Spinal cord (tissue), 10 donors: ENCODE results near the gene FAM110D. TPM values are rescaled to one million over a fixed set of nuclear protein-coding genes. Genes with fewer than 3 reads are reported as not detected.
A peak's percentile ranks its signal among the peaks of the same experiment; 100 is the strongest.

Source experiments
- DNase-seq, 6 donors: peaks; one replicate each; pipeline versions ENCODE4 v3.0.0 to v3.0.0-alpha.2; 2013 to 2015; ENCODE audit warnings: low spot score in 6 of 6, low read depth in 4 of 6
- H3K27ac ChIP-seq: one replicate; pipeline ENCODE4 v1.5.1; 2013; ENCODE audit warnings: low read depth, low read length, control low read depth
- H3K27me3 ChIP-seq: one replicate; pipeline ENCODE4 v1.6.1; 2013; ENCODE audit warnings: low read length; ENCODE audit not compliant: control insufficient read depth, insufficient read depth
- H3K36me3 ChIP-seq: one replicate; pipeline ENCODE4 v1.6.1; 2013; ENCODE audit warnings: low read length; ENCODE audit not compliant: control insufficient read depth, insufficient read depth
- H3K4me1 ChIP-seq: one replicate; pipeline ENCODE4 v1.6.1; 2013; ENCODE audit warnings: low read length; ENCODE audit not compliant: control insufficient read depth, insufficient read depth
- H3K4me3 ChIP-seq: one replicate; pipeline ENCODE4 v1.5.1; 2013; ENCODE audit warnings: low read depth, low read length, control low read depth
- H3K9me3 ChIP-seq: one replicate; pipeline ENCODE4 v1.6.1; 2013; ENCODE audit warnings: low read length; ENCODE audit not compliant: control insufficient read depth, insufficient read depth
- WGBS: methylation state at CpG from one replicate; pipeline ENCODE4 v1.1.5; 2013; ENCODE audit warnings: missing lambda C conversion rate; ENCODE audit not compliant: insufficient coverage; 5-methylcytosine and 5-hydroxymethylcytosine counted together
- polyA plus RNA-seq, 2 donors: library from polyadenylated mRNA; unstranded; fragments of 120-200 nt; gene quantifications; one replicate each; pipeline ENCODE4 v1.2.1, GENCODE V29; 2013; ENCODE audit not compliant: insufficient read length in 2 of 2
- total RNA-seq, 2 donors: library from RNA; depleted of rRNA in 1 of 2; stranded (reverse); fragments of 120-200 nt in 1 of 2; fragments of >200 nt in 1 of 2; gene quantifications; one replicate each; pipeline versions ENCODE4 v1.2.3 to v1.2.4, GENCODE V29; 2013 to 2014
- donor health status: healthy.

FAM110D gene
- total and polyA plus RNA-seq, 4 donors: 0.10 to 1.8 (median 1.5) TPM

DNA sequence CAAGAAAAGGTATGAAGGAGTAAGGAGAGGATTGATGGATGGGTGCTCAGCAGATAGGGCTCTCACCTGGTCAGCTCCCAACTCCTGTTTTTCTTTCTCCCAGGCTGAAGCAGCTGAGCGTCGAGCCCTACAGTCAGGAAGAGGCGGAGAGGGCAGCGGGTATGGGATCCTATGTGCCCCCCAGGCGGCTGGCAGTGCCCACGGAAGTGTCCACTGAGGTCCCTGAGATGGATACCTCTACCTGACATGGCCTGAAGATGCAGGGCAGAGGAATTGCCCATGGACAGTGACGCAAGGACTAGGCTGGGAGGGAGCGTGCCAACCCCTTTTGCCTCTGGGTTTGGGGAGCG lies 11.6 kb downstream of the FAM110D start:
- Histone ChIP-seq H3K4me3 (peak overlapping the region; percentile 80), H3K27ac (no peak overlapping the region), H3K4me1 (peaks cover 37% of the 10 kb centered on the region), H3K27me3 (no peaks in the 10 kb centered on the region), H3K36me3 (peaks cover 14% of the 10 kb centered on the region), H3K9me3 (no peaks in the 10 kb centered on the region)
- DNase-seq: no peak
- WGBS: 74% methylated on average over 9 of the region's 9 CpGs

DNA sequence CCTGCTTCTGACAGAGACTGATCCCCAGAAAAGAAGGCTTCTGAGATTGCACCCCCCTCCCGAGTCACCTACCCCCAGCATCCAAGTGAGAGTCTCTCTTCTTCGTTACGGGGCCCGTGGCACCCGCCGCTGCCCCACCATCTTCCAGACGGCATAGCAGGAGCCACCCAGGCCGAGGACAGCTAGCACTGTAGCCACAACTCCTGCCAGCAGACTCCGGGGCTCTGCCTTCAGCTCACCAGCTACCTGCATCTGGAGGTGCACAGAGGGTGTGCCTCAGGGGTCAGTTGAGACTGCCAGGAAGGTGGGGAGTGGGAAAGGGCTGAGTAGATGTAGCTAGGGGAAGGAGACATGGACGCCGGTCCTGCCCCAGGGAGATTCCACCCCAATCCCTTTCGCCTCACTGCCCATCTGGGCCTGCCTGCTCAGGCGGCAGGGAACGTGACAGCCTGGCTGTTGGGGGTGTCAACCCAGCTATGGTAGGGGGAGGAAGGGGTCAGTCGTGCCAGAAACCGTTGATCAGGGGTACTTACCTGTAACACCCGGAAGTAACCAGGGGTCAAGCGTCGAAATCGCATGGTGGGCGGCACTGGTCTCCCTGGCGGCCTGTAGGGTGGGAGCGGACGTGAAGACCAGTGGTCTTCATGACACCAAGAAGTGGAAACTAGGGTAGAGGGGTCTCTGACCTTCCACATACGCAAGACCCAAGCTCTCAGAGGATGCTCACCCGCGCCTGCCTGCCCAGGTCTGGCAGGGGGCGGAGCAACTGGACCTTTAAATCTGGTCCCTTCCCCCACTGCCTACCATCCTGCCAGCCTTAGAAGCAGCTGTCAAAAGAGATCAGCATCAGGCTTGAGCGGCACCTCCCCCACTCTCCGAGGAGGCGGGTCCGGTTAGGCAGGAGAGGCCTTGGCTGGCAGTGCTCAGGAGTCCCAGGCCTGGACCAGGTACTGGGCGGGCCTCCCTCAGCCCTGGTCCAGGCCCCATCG lies 12.5 kb downstream of the FAM110D start, which contains the start of gene ZNF593OS:
TSS of gene ZNF593OS (minus strand) at position 749 of the 989 bp plus-strand sequence. CDS start at position 578, 171 bp downstream.
- H3K9me3 ChIP-seq: no peaks in the 10 kb centered on the region
- peaks cover 37% of the 10 kb centered on the region for H3K4me1 ChIP-seq
- H3K27ac ChIP-seq: no peak within 1 kb of the TSS
- H3K36me3 ChIP-seq: peaks cover 14% of the 10 kb centered on the region
- 90% methylated on average over 28 of the region's 34 CpGs for WGBS
- no peak for DNase-seq
- no peaks in the 10 kb centered on the region for H3K27me3 ChIP-seq
- H3K4me3 ChIP-seq: no peak within 1 kb of the TSS

DNA sequence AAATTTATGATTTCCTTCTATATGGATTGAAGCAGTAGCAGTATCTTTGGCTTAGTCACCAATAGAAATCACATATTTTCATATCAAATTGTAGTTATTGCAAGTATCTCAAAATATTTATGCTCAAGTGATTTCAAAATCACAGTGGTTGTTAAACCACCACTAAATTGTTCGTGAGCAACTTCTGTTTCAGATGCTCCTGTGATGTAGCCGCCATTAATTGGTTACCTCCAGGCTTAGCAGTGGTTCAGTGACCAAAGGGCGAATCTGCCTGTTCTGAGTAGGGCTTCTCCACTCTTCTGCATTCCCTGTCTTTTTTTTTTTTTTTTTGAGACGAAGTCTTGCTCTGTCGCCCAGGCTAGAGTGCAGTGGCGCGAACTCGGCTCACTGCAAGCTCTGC lies 16.5 kb downstream of the FAM110D start:
- Histone ChIP-seq H3K27ac (no peak overlapping the region), H3K9me3 (no peaks in the 10 kb centered on the region), H3K36me3 (peaks cover 25% of the 10 kb centered on the region), H3K27me3 (no peaks in the 10 kb centered on the region), H3K4me1 (peaks cover 15% of the 10 kb centered on the region), H3K4me3 (no peak overlapping the region)
- 80% methylated on average over 2 of the region's 8 CpGs for WGBS
- no peak for DNase-seq

DNA sequence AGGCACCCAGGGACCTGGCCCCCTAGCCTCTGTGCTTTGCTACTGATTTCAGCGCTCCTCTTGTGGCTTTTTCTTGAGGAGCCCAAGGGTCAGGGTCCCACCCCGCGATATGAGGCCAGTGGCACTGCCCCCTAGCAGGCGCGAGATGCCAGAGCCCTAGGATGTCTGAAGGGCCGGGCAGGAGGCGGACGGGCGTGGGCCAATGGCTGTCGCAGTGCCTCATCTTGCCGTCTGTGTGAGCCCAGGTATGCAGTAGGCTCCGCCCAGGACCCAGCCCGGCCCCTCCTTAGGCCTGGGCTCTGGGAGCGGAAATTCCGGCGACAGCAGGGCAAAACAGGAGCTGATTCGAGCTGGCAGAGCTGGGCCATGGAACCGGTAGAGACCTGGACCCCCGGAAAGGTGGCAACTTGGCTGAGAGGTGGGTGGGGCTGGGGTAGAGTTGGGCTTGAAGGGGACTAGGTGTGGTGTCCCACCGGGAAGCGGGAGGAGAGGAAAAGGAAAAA lies 18.4 kb downstream of the FAM110D start, which contains the start of gene CNKSR1:
TSS of gene CNKSR1 (plus strand) at position 310 of the 503 bp plus-strand sequence. CDS start at position 367, 57 bp downstream.
- no peak for DNase-seq
- H3K9me3 ChIP-seq: no peaks in the 10 kb centered on the region
- peaks cover 21% of the 10 kb centered on the region for H3K36me3 ChIP-seq
- H3K4me1 ChIP-seq: no peaks in the 10 kb centered on the region
- no peak within 1 kb of the TSS for H3K4me3 ChIP-seq
- WGBS: 41% methylated on average over 21 of the region's 21 CpGs
- no peaks in the 10 kb centered on the region for H3K27me3 ChIP-seq
- H3K27ac ChIP-seq: no peak within 1 kb of the TSS

DNA sequence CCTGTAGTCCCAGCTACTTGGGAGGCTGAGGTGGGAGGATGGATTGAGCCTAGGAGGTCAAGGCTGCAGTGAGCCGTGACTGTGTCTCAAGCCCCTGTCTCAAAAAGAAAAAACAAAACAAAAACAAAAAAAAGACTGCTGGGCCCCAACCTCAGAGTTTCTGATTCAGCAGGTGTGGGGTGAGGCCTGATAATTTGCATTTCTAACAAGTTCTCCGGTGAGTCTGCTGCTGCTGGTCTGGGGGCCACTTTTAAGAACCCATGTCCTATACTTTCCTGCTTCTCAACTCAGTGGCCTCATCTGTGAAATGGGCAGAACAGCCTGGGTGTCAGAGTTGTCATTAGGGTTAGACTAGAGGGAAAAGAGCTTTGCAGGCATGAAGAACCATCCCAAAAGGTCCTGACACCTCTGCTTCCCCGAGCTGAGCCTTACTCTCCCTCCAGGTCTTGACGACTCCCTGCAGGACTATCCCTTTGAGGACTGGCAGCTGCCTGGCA lies 21.2 kb downstream of the FAM110D start:
- Histone ChIP-seq H3K27me3 (no peaks in the 10 kb centered on the region), H3K4me3 (no peak overlapping the region), H3K36me3 (peaks cover 45% of the 10 kb centered on the region), H3K9me3 (no peaks in the 10 kb centered on the region), H3K27ac (no peak overlapping the region), H3K4me1 (no peaks in the 10 kb centered on the region)
- 84% methylated on average over 3 of the region's 4 CpGs for WGBS
- no peak for DNase-seq

GRCh38 chr1:26181586-26182382 lies 22.9 kb downstream of the FAM110D start:
- no peak overlapping the region for H3K27ac ChIP-seq
- no peak overlapping the region for H3K4me3 ChIP-seq
- peaks cover 49% of the 10 kb centered on the region for H3K36me3 ChIP-seq
- WGBS: 58% methylated on average over 7 of the region's 9 CpGs
- no peaks in the 10 kb centered on the region for H3K4me1 ChIP-seq
- no peaks in the 10 kb centered on the region for H3K27me3 ChIP-seq
- DNase-seq: no peak
- H3K9me3 ChIP-seq: no peaks in the 10 kb centered on the region

DNA sequence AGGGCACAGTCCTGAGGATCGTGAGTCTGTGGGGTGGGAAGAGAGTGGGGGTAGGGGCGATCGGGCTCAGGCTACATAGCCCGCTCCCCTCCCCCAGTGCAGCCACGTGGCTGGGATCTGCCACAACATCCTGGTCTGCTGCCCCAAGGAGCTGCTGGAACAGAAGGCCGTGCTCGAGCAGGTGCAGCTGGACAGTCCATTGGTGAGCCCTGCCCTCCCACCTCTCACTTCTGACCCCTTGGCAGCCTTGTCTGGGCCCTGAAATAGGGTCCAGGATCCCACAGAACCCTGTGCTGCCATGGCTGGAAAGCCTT lies 23.5 kb downstream of the FAM110D start:
- no peak for DNase-seq
- H3K9me3 ChIP-seq: no peaks in the 10 kb centered on the region
- no peaks in the 10 kb centered on the region for H3K4me1 ChIP-seq
- H3K27ac ChIP-seq: no peak overlapping the region
- H3K36me3 ChIP-seq: peaks cover 50% of the 10 kb centered on the region
- no peaks in the 10 kb centered on the region for H3K27me3 ChIP-seq
- no peak overlapping the region for H3K4me3 ChIP-seq
- WGBS: 75% methylated on average over 4 of the region's 7 CpGs

- H3K9me3 ChIP-seq: no peaks in the 10 kb centered on the region
- WGBS: 90% methylated on average over 6 of the region's 7 CpGs
Measured at GRCh38 chr1:26184086-26184485, 25.2 kb downstream of the FAM110D start.

GRCh38 chr1:26184883-26185282 lies 26.0 kb downstream of the FAM110D start:
- Histone ChIP-seq H3K4me3 (no peak overlapping the region), H3K27ac (no peak overlapping the region), H3K27me3 (no peaks in the 10 kb centered on the region), H3K4me1 (no peaks in the 10 kb centered on the region), H3K36me3 (peaks cover 60% of the 10 kb centered on the region), H3K9me3 (no peaks in the 10 kb centered on the region)
- 93% methylated on average over 19 of the region's 21 CpGs for WGBS
- no peak for DNase-seq

More at GRCh38 chr1:26184086-26184485, 25.2 kb downstream of the FAM110D start:
- no peaks in the 10 kb centered on the region for H3K4me1 ChIP-seq
- no peak for DNase-seq
- no peak overlapping the region for H3K4me3 ChIP-seq
- no peaks in the 10 kb centered on the region for H3K27me3 ChIP-seq
- H3K36me3 ChIP-seq: peaks cover 57% of the 10 kb centered on the region
- no peak overlapping the region for H3K27ac ChIP-seq
